HCT116 (cell line): ENCODE measurements around the gene CDK8. TPM values are rescaled to one million over a fixed set of nuclear protein-coding genes. Genes with fewer than 3 reads are reported as not detected.

Experiments
- ATAC-seq: fragments of 200-7000 bp; cut with Tn5 transposase; 2 replicates; pipeline ENCODE4 v1.9.1; 2020; ENCODE audit warnings: mild to moderate bottlenecking, moderate library complexity
- BruUV-seq: library from RNA; stranded (reverse); fragments of 400-500 nt; replicated peaks from 2 replicates; lab custom pipeline; 2021; lab: Mats Ljungman, UMichigan
- CTCF ChIA-PET: fragments of 300-600 bp; sonication (Branson Sonifier 250); formaldehyde crosslinking; loops from one replicate; lab custom pipeline; 2021; ENCODE audit warnings: antibody characterized with exemption; lab: Charles Lee
- POLR2A ChIA-PET: fragments of 300-600, 350-600 bp; sonication (Branson Sonifier 250); formaldehyde crosslinking; loops from one replicate; lab custom pipeline; 2021; ENCODE audit warnings: antibody characterized with exemption; lab: Charles Lee
- RAD21 ChIA-PET, 2 experiments: fragments of 300-600 bp; sonication (Branson Sonifier 250); formaldehyde crosslinking; loops; one replicate each; lab custom pipeline; 2023; ENCODE audit warnings: low total read pairs in 2 of 2; ENCODE audit not compliant: uncharacterized antibody in 2 of 2, unreplicated experiment in 2 of 2, low non-redundant PET in 1 of 2; lab: Charles Lee
- DNase-seq: peaks from one replicate; pipeline ENCODE4 v3.0.0-alpha.2; 2010; ENCODE audit warnings: low read depth, low spot score
- H2AFZ ChIP-seq: fragments of 200-600 bp; shearing (Covaris generic), sonication (generic); 2 replicates; pipeline ENCODE4 v1.6.1; 2017; ENCODE audit warnings: low read depth, mixed run types, mixed read lengths, antibody characterized with exemption, low read length; ENCODE audit not compliant: poor library complexity, severe bottlenecking
- H3K27ac ChIP-seq: 2 replicates; pipeline ENCODE4 v1.5.1; 2012; ENCODE audit warnings: low read depth, low read length
- H3K27me3 ChIP-seq: fragments of 200-600 bp; sonication (generic); 2 replicates; pipeline ENCODE4 v1.6.1; 2016; ENCODE audit warnings: mixed run types, low read length, mixed read lengths; ENCODE audit not compliant: insufficient read depth
- H3K36me3 ChIP-seq, 2 experiments: fragments of 200-500 bp in 1 of 2; fragments of 200-600 bp in 1 of 2; sonication (Bioruptor generic) in 1 of 2; sonication (generic) in 1 of 2; 2 replicates each; pipeline versions ENCODE4 v1.5.1 to v1.6.1; 2014 to 2016; ENCODE audit warnings: low read length in 2 of 2, inconsistent platforms in 1 of 2, mixed read lengths in 1 of 2, mixed run types in 1 of 2; ENCODE audit not compliant: insufficient read depth in 2 of 2, control insufficient read depth in 1 of 2
- H3K4me1 ChIP-seq, 2 experiments: fragments of 200-600 bp in 1 of 2; sonication (generic) in 1 of 2; 2 replicates each; pipeline versions ENCODE4 v1.5.1 to v1.6.1; 2012 to 2017; ENCODE audit warnings: low read length in 2 of 2, inconsistent platforms in 1 of 2, mild to moderate bottlenecking in 1 of 2, mixed read lengths in 1 of 2, mixed run types in 1 of 2, moderate library complexity in 1 of 2; ENCODE audit not compliant: insufficient read depth in 2 of 2, control insufficient read depth in 1 of 2
- H3K4me2 ChIP-seq: fragments of 200-600 bp; sonication (generic); 2 replicates; pipeline ENCODE4 v1.6.1; 2017; ENCODE audit warnings: mixed run types, low read length, mixed read lengths
- H3K4me3 ChIP-seq, 2 experiments: fragments of 200-600 bp in 1 of 2; sonication (generic) in 1 of 2; replicated peaks in 1 of 2; 2 replicates each; pipeline ENCODE4 v1.5.1; 2011 to 2016; ENCODE audit warnings: low read length in 2 of 2, control low read depth in 1 of 2, low read depth in 1 of 2, mild to moderate bottlenecking in 1 of 2, mixed read lengths in 1 of 2, mixed run types in 1 of 2
- H3K79me2 ChIP-seq: fragments of 200-600 bp; sonication (generic); 2 replicates; pipeline ENCODE4 v1.6.1; 2017; ENCODE audit warnings: mild to moderate bottlenecking, mixed run types, low read length, moderate library complexity, mixed read lengths; ENCODE audit not compliant: insufficient read depth
- H3K9ac ChIP-seq: fragments of 200-600 bp; sonication (generic); 2 replicates; pipeline ENCODE4 v1.6.1; 2016; ENCODE audit warnings: low read length, mixed read lengths
- H3K9me2 ChIP-seq: fragments of 200-600 bp; sonication (generic), shearing (Covaris generic); 2 replicates; pipeline ENCODE4 v1.6.1; 2017; ENCODE audit warnings: mixed run types, mild to moderate bottlenecking, moderate library complexity; ENCODE audit not compliant: insufficient read depth
- H3K9me3 ChIP-seq, 2 experiments: fragments of 200-500 bp in 1 of 2; fragments of 200-600 bp in 1 of 2; sonication (Bioruptor generic) in 1 of 2; sonication (generic) in 1 of 2; 2 replicates each; pipeline ENCODE4 v1.6.1; 2014 to 2017; ENCODE audit warnings: low read length in 2 of 2, mixed read lengths in 2 of 2, inconsistent platforms in 1 of 2, low read depth in 1 of 2, mild to moderate bottlenecking in 1 of 2, mixed run types in 1 of 2, moderate library complexity in 1 of 2; ENCODE audit not compliant: control insufficient read depth in 1 of 2, insufficient read depth in 1 of 2
- H4K20me1 ChIP-seq: fragments of 200-600 bp; sonication (generic), shearing (Covaris generic); 2 replicates; pipeline ENCODE4 v1.6.1; 2017; ENCODE audit warnings: mixed run types, mild to moderate bottlenecking, moderate library complexity; ENCODE audit not compliant: insufficient read depth
- CBX3 ChIP-seq: IDR thresholded peaks from 2 replicates; pipeline ENCODE4 v1.6.1; 2012; ENCODE audit warnings: low read depth
- CTCF ChIP-seq, 3 experiments: fragments of 200-600 bp in 1 of 3; sonication (generic) in 1 of 3; IDR thresholded peaks in 2 of 3; conservative IDR thresholded peaks in 1 of 3; 2 replicates each; pipeline ENCODE4 v1.5.1; 2012 to 2017; ENCODE audit warnings: low read depth in 2 of 3, low read length in 2 of 3, antibody characterized with exemption in 1 of 3, borderline replicate concordance in 1 of 3, control low read depth in 1 of 3, mild to moderate bottlenecking in 1 of 3, mixed read lengths in 1 of 3, mixed run types in 1 of 3, moderate library complexity in 1 of 3; ENCODE audit not compliant: insufficient read depth in 1 of 3
- ELF1 ChIP-seq: IDR thresholded peaks from 2 replicates; pipeline ENCODE4 v1.6.1; 2012; ENCODE audit warnings: low read depth, borderline replicate concordance
- EZH2 ChIP-seq: fragments of 200-600 bp; sonication (generic); IDR thresholded peaks from 2 replicates; pipeline ENCODE4 v1.6.1; 2017; ENCODE audit warnings: antibody characterized with exemption, mixed run types
- EZH2phosphoT487 ChIP-seq: fragments of 200-600 bp; IDR thresholded peaks from 2 replicates; pipeline ENCODE4 v1.6.1; 2018; ENCODE audit warnings: antibody characterized with exemption, borderline replicate concordance
- FOSL1 ChIP-seq: IDR thresholded peaks from 2 replicates; pipeline ENCODE4 v1.6.1; 2012; ENCODE audit warnings: low read depth
- POLR2AphosphoS5 ChIP-seq: IDR thresholded peaks from 2 replicates; pipeline ENCODE4 v1.6.1; 2011; ENCODE audit warnings: mild to moderate bottlenecking, low read depth, low read length, moderate library complexity
- RAD21 ChIP-seq: IDR thresholded peaks from 2 replicates; pipeline ENCODE4 v1.6.1; 2012; ENCODE audit warnings: low read depth, mild to moderate bottlenecking
- SIN3A ChIP-seq: IDR thresholded peaks from 2 replicates; pipeline ENCODE4 v1.6.1; 2012; ENCODE audit warnings: low read depth
- SP1 ChIP-seq: IDR thresholded peaks from 2 replicates; pipeline ENCODE4 v1.6.1; 2012; ENCODE audit warnings: low read depth
- TCF7L2 ChIP-seq: IDR thresholded peaks from 2 replicates; pipeline ENCODE4 v1.7.0; 2011; ENCODE audit warnings: borderline replicate concordance, inconsistent platforms; ENCODE audit not compliant: insufficient read depth, insufficient read length; ENCODE audit errors: extremely low read depth
- YY1 ChIP-seq: IDR thresholded peaks from 2 replicates; pipeline ENCODE4 v1.6.1; 2011; ENCODE audit warnings: low read length, low read depth, moderate library complexity, mild to moderate bottlenecking; ENCODE audit not compliant: insufficient replicate concordance; ENCODE audit errors: extremely low read depth
- ZBTB33 ChIP-seq: IDR thresholded peaks from 2 replicates; pipeline ENCODE4 v1.6.1; 2011; ENCODE audit warnings: mild to moderate bottlenecking, low read length, moderate library complexity; ENCODE audit not compliant: insufficient replicate concordance; ENCODE audit errors: extremely low read depth
- ZFX ChIP-seq: fragments of 450-650 bp; IDR thresholded peaks from 2 replicates; pipeline ENCODE4 v1.6.1; 2017
- intact Hi-C: fragments of 100-400 bp; cut with micrococcal nuclease; formaldehyde crosslinking; loops from 2 replicates; pipeline ENCODE4 v1.10.0; 2022
- total RNA-seq: library from RNA; stranded (reverse); gene quantifications from one replicate; pipeline ENCODE4 v1.2.1, GENCODE V29; 2021; ENCODE audit not compliant: unreplicated experiment

Gene CDK8
- total RNA-seq, 1 experiment from 2014 or later, result 23.8 TPM

GRCh38 chr13:26422036-26422435, 168.1 kb downstream of the CDK8 start:
- Histone ChIP-seq H3K79me2 (no peaks in the 10 kb centered on the region), H2AFZ (no peak overlapping the region), H3K4me2 (no peak overlapping the region), H3K4me1 (no peaks in the 10 kb centered on the region), H3K27me3 (no peaks in the 10 kb centered on the region), H3K9me2 (no peaks in the 10 kb centered on the region), H3K4me3 (no peak overlapping the region), H4K20me1 (no peaks in the 10 kb centered on the region), H3K9ac (no peak overlapping the region), H3K36me3 (no peaks in the 10 kb centered on the region), H3K9me3 (no peaks in the 10 kb centered on the region)
- ChIA-PET POLR2A (no interaction called here), RAD21 (no interaction called here), CTCF (no interaction called here)
- no peak for DNase-seq
- BruUV-seq, result no TSS peak
- TF ChIP-seq CTCF (IDR thresholded peaks at IDR 0.05 in 2 of 3, conservative IDR thresholded peaks at IDR 0.05 in 1 of 3; ENCODE audit: borderline replicate concordance in 1 of 3, insufficient read depth in 1 of 3, low read depth in 2 of 3, low read length in 2 of 3), result no peak
- TF ChIP-seq CBX3, result no peak
- no peak for TF ChIP-seq YY1
- TF ChIP-seq EZH2, result no peak
- no peak for TF ChIP-seq ELF1
- no peak for TF ChIP-seq SIN3A
- TF ChIP-seq, all 23 proteins: peak for 0
- no peak for ATAC-seq
- no peak overlapping the region for H3K27ac ChIP-seq
- intact Hi-C loops, result no loop called here

GRCh38 chr13:26423629-26424028, 169.7 kb downstream of the CDK8 start:
- intact Hi-C loops, result no loop called here
- H3K4me3 ChIP-seq, result no peak overlapping the region
- H3K9me3 ChIP-seq, result no peaks in the 10 kb centered on the region
- ChIA-PET POLR2A (no interaction called here), RAD21 (no interaction called here), CTCF (no interaction called here)
- H3K27me3 ChIP-seq, result no peaks in the 10 kb centered on the region
- no peaks in the 10 kb centered on the region for H3K79me2 ChIP-seq
- no peak for DNase-seq
- BruUV-seq, result no TSS peak
- no peak overlapping the region for H3K4me2 ChIP-seq
- no peaks in the 10 kb centered on the region for H4K20me1 ChIP-seq
- H3K9me2 ChIP-seq, result no peaks in the 10 kb centered on the region
- H3K4me1 ChIP-seq, result no peaks in the 10 kb centered on the region
- no peak for ATAC-seq
- no peak overlapping the region for H3K9ac ChIP-seq
- no peak overlapping the region for H3K27ac ChIP-seq
- no peak overlapping the region for H2AFZ ChIP-seq
- no peaks in the 10 kb centered on the region for H3K36me3 ChIP-seq
- TF ChIP-seq RAD21 (no peak), TCF7L2 (no peak), EZH2phosphoT487 (no peak), ZFX (no peak), SP1 (no peak), POLR2AphosphoS5 (no peak), FOSL1 (no peak), CTCF (IDR thresholded peaks at IDR 0.05 in 2 of 3, conservative IDR thresholded peaks at IDR 0.05 in 1 of 3; ENCODE audit: borderline replicate concordance in 1 of 3, insufficient read depth in 1 of 3, low read depth in 2 of 3, low read length in 2 of 3) (no peak), ZBTB33 (no peak), ELF1 (no peak)
